Activated CD8-positive, alpha-beta memory T cell treated with anti-CD3 and anti-CD28 coated beads, Interleukin-2, amount 50 U/mL, for 4 hours (primary cell): Measurements from ENCODE around the gene ADCY6.

Source experiments
- DNase-seq: peaks from one replicate; pipeline ENCODE4 v3.0.0-alpha.2; 2020

Gene ADCY6

DNA sequence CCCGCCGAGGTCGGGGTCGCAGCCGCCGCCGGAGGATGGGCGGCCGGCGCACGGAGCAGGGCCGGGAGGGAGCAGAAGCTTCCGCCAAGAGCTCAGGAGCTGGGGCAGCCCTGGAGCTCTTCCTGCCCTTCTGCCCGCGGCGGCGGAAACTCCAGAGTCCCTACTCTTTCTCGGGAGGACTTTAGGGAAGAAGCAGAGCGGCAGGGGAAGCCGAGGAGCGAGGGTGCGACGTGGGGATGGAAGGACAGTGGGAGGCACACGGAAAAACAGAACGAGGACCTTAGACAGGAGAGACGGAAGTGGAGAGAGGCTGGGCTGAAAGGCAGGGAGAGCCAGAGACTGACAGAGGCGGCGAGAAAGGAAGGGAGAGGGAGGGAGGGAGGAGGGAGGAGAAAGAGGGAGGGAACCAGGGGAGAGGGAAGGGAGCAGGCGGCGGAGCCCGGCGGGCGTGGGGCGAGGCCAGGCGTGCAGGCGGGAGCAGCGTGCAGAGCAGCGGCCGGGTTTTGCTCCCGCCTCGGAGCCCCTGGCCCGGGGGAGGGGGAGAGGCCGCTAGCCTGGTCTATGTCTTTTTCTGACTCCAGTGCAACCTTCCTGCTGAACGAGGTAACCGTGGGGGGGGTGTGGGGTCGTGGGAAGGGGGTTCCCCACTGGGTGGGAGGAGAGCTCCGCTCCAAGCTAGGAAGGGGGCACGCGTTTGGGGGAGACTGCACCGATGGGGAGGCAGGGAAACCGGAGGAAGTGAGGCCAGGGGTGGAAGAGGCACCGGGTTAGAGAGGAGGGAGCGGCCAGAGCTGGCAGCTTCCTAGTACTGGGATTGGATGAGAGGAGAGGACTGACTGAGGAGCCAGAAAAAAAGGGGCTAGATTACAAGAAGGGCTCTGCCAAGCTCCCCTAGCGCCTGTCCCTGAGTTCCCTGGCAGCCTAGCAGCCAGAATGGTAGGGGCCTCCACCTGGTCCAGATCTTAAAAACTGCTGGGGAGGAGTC lies 26.5 kb upstream of the ADCY6 start:
- DNase-seq = no peak

GRCh38 chr12:48814262-48815125 lies 25.6 kb upstream of the ADCY6 start:
- peak; percentile 75 for DNase-seq

GRCh38 chr12:48813465-48814261 lies 24.8 kb upstream of the ADCY6 start:
- DNase-seq = no peak

- no peak for DNase-seq
These were observed 23.5 kb upstream of the ADCY6 start for GRCh38 chr12:48812389-48812788.

DNA sequence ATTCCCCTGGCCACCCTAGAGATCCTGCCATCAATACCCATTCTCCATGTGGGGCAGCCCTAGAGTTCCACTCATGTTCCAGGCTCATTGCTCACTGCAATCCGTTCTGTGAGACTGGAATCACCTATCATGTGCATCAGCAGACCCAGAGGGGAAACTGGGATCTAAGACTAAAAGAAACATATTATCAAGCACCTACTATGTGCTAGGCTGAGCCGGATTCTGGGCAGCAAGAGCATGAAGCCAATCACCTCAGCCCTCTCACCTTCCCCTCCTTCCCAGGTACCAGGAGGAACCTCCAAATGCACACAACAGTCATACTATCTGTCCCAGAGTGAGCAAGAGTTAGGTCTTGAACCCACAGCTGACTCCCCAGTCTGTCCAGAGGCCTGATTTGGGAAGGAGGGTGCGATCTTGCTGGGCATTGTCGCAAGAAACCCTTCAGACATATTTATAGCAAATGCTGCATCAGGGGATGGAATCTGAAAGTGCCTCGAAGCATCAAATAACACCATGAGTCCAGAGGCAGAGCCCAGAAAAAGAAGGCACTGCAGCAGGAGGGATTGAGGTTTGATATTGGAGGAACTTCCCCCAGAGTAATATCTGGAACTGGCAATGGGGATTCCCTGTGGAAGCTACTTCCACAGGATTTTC lies 22.7 kb upstream of the ADCY6 start:
- no peak for DNase-seq

DNA sequence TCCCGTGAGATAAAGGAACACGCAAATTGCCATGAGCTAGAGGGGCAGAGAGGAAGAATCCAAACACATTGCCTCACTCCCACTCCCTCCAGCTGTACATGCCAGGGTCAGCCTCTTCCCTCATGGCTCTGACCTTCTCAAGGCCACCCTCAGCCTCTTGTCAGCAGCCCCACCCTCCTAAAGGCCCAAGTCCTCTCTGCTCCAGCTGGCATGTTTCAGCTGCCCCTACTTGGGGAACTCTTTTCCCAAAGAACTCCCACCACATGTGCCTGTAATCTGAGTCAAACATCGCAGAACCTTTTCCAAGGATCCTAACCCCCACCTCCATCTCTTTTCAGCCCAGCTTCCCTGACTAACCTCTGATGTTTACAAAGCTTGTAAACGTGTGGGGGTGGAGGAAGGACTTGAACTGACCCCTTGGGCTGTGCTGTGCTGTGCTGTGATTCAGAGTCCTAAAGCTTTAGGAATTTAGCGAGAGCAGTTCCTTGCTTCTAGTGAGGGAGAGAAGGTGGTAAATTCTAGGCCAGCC lies 22.1 kb upstream of the ADCY6 start:
- no peak for DNase-seq

GRCh38 chr12:48807981-48808380 lies 19.1 kb upstream of the ADCY6 start:
- DNase-seq = no peak

DNA sequence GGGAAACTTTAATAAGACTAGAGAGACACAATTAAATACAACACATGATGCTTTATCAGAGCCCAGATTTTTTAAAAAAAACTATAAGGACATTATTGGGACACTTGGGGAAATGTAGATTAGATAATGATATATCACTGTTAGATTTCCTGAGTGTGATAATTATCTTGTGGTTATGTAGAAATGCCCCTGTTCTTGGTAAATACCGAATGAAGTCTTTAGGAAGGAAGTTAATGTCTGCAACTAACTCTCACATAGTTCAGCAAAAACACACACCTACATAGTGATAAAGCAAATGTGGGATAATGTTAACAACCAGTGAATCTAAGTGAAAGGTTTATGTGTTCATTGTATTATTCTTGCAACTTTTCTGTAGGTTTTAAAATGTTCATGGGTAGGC lies 14.8 kb upstream of the ADCY6 start:
- DNase-seq = no peak

GRCh38 chr12:48800971-48801370 lies 12.1 kb upstream of the ADCY6 start:
- no peak for DNase-seq

GRCh38 chr12:48800457-48800856 lies 11.6 kb upstream of the ADCY6 start:
- DNase-seq = no peak

DNA sequence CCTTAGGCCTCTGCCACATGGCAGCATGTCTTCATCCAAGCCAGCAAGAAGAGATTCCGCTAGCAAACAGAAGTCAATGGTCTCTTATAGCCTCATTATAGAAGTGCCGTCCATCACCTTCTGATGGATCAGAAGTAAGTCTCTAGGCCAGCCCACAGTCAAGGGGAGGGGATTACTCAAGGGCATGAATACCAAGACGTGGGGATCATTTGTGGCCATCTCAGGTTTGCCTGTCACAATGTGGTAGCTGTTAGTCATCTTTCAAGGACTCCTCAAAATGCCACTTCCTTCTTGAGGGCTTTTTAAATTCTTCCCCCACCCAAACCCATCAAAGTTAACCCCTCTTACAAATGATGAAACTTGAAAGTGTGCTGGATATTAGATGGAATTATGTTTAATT lies 8.1 kb upstream of the ADCY6 start:
- DNase-seq = no peak

- DNase-seq = peak; percentile 52
These were observed 6.9 kb upstream of the ADCY6 start for GRCh38 chr12:48795550-48796455.

- no peak for DNase-seq
These were observed 6.0 kb upstream of the ADCY6 start for GRCh38 chr12:48794870-48795269.

GRCh38 chr12:48793696-48794095 lies 4.8 kb upstream of the ADCY6 start:
- DNase-seq = no peak

GRCh38 chr12:48789858-48790326 lies 1.0 kb upstream of the ADCY6 start:
- no peak for DNase-seq

GRCh38 chr12:48788524-48788853 lies 400 bp downstream of the ADCY6 start:
- no peak for DNase-seq

DNA sequence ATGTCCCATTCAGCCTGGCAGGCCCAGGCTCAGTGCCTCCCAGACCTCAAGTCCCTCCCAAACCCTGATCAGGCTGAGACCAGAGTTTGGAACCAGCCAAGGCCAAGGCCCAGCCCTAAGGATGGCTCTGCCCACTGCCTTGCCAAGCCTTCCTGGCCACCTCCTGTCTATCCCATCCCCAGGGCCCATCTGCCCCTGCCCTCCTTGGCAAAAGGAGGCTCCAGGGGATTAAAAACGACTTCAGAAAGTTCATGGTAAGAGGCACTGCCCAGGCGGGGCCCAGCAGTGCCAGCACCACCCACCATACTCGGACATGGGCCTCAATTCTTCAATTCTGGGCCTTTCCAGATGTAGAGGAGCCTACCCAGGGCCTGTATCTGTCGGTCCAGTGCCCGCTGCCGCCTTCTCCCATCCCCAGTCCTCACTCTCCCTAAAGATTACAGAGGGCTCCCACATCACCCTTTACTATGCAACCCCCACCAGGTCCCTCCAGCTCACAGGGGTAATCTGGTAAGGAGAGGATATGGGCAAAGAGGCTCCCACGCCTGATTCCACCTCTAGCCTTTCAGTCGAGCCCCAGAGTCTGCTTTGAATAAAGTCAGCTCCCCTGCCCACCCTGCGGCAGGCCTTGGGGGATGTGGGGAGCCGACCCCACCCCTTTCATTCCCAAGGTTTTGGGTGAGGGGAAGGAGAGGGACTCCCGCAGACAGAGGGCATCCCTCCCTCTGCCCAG lies 932 bp downstream of the ADCY6 start:
- DNase-seq = no peak

DNA sequence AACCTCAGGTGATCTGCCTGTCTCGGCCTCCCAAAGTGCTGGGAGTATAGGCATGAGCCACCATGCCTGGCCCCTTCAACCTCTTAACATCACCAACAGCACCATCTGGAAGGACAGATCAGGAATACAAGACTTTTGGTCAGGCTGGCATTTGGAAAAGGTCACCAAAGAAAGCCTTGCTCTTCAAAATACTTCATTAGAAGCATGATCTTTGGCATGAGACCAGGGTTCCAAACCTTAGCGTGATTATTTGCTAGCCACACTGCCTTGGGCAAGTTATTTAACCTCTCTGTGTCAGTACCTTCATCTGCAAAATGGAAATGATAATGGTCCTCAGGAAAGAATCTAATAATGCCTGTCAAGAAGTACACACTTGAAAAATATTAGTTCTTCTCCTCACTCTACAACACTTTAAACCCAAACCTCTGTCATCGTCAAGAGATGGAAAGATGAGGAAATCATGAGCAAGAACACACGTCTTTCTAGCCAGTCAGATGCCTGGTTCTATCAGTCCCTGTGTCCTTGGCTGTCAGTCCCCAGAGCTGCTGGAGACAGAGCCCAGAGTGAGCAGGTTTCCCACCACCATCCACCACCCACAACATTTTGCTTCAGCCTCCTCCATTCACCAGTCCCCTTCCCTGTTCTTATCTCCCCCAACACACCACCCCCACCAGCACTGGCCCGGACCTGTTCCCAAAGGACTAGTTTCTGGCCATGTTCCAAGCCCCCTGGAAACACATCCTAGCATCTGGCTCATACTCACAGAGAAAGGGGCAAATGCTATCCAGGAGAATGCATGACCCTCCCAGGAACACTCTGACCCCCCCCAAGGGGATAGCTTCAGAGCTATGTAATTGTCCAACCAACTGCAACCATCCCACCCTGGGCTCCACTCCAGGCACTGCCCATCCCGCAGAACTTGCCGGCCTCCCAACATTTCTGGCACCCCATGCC lies 2.0 kb downstream of the ADCY6 start:
- DNase-seq = no peak

GRCh38 chr12:48783432-48783831 lies 5.5 kb downstream of the ADCY6 start:
- DNase-seq = no peak
